ENCODE results near the gene GPD1.

GPD1 gene

GRCh38 chr12:50101663-50102062, 2.1 kb upstream of the GPD1 start:
- DNase-seq (ENCODE audit: low read depth), result no peak

- DNase-seq (ENCODE audit: low read depth), result no peak
Observed at GRCh38 chr12:50102131-50102531, 1.7 kb upstream of the GPD1 start.

- no peak for DNase-seq (ENCODE audit: low read depth)
Observed at GRCh38 chr12:50102646-50103309, 1.0 kb upstream of the GPD1 start.

DNA sequence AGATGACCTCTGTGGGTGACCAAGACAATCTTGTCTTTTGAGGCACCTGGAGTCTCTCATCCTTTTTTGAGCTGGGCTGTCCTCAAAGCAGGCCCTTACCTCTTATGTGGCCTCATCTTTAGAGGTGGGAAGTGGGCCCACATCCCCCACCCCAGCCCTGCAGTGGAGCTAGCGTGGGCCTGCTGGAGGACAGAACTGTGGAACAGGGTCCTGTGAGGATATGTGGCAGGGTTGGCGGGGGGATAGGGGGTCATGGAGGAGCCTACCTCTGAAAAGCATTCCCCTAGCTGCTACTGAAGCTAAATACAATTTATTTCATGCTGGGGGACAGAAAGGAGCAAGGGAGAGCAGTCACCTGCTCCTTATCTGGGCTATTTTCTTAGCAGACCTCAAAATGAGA, 457 bp upstream of the GPD1 start:
- DNase-seq (ENCODE audit: low read depth), result no peak

DNA sequence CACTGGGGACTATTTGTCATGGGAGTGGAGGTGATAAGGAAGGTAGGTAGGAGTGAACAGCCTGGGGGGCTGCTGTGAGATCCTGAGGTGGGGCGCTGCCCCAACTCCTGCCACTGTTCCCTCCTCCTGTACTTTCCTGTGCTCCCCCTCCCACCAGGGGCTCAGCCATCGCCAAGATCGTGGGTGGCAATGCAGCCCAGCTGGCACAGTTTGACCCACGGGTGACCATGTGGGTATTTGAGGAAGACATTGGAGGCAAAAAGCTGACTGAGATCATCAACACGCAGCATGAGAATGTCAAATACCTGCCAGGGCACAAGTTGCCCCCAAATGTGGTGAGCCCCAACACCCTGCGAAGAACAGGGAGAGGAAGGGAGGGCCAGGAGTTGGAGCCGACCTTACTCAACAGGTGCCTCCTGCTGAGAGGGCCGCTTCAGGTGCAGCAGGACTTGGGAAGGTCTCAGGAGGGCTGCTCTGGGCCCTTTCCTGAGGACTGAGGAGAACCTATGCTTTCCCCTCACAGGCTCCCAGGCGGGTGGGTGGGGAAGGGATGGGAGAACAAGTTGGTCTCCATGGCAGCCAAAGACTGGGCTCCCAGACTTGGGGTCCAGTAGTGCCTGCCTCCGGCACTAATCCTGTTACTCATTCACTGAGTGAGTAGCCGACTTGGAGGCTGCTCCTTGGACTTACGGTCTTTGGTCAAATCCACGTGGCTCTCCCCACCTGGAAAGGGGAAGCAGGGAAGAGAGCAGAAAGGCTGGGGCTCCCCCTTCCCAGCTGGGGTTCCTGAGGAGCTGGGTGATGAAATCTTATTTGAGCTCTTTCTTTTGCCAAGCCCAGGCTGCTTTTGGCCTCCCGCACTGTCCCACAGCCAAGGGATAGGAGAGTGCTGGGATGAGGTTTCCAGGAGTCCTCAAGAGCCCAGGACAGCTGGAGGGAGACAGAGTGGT, 884 bp downstream of the GPD1 start:
- DNase-seq (ENCODE audit: low read depth), result no peak

- no peak for DNase-seq (ENCODE audit: low read depth)
Observed at GRCh38 chr12:50105913-50106450, 2.2 kb downstream of the GPD1 start.

GRCh38 chr12:50106907-50107306, 3.1 kb downstream of the GPD1 start:
- DNase-seq (ENCODE audit: low read depth), result no peak

- no peak for DNase-seq (ENCODE audit: low read depth)
Observed at GRCh38 chr12:50107416-50108268, 3.8 kb downstream of the GPD1 start.

DNA sequence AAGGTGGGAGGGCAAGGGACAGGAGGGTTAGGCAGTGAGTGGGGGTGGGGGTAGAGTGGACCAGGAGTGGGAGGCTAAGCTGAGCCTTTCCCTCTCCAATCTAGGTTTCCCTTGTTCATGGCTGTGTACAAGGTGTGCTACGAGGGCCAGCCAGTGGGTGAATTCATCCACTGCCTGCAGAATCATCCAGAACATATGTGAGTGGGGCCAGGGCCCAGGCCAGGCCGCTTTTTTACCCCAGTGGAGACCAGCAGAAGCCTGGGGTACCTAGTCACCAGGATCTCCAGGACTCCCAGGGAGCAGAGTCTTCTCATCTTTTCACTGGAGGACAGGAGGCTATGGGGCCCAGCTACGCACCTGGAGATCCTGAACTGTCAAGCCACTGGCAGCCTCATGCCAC, 5.5 kb downstream of the GPD1 start:
- no peak for DNase-seq (ENCODE audit: low read depth)

DNA sequence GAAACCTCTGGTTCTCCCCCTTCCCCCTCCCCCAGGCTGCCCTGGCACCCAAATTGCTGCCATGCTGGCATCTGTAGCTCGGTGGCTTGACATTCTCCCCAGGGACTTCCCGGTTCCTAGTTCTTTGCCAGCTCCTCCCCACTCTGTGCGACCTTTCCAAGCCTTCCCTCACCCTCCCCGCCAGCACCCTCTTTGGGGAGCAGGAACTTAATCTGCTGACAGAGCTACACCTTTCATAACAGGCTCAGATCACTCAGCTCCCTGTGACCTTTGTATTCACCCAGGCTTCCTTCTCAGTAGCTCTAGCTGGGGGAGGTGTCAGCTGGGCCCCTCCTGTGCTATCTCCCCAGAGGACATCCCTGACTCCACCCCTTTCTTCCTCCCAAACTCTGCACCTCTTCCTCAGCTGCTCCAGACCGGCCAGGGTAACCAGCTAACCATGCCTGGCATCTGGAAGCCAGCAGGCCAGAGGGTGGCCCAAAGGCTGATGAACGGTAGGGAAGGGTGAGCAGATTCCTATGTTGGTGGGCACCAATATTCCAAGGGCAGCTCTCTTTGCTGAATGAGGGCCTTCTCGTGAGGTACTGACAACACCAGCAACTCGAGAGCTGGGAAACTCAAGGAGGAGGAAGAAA, 6.4 kb downstream of the GPD1 start:
- DNase-seq (ENCODE audit: low read depth), result no peak

- DNase-seq (ENCODE audit: low read depth), result no peak
Observed at GRCh38 chr12:50110762-50111351, 7.0 kb downstream of the GPD1 start.

GRCh38 chr12:50111395-50111692, 7.5 kb downstream of the GPD1 start:
- no peak for DNase-seq (ENCODE audit: low read depth)

DNA sequence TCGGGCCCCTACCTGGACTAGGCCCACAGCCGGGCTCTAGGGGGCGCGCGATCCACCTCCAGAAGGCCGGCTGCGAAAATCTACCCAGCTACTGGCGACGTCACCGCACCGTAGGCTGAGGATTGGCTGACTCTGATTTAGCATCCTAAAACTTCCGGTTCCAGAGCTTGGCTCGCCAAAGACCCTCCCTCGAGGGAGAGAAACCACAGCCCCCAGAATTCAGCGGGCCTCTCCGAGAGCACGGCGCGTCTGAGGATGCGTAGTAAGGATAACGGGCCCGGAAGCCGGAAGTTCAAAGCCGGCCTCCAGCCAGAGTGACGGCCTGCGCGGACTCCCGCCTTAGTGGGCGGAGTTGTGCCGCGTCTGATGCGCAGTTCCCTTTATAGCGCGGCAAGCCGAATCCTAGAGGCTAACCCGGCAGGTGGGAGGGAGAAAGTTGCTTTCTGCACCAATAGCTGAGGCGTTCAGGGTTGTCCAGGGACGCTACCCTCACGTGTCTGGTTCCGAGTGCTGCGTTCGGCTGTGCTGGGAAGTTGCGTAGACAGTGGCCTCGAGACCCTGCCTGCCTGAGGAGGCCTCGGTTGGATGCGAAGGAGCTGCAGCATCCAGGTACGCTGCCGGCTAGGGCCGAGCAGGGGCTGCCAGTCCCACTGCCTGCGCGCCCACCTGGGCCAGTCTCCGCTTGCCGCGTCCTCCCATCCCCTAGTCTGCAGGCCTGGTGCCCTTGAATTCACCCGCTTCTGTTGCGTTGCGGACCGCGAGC, 8.1 kb downstream of the GPD1 start, which contains the start of gene COX14:
Gene COX14 (plus strand): TSS at position 544 of the 763 bp plus-strand sequence. CDS start 7,808 bp downstream, outside the sequence.
- DNase-seq (ENCODE audit: low read depth), result peak; percentile 98

- DNase-seq (ENCODE audit: low read depth), result no peak
Observed at GRCh38 chr12:50112456-50113218, 8.8 kb downstream of the GPD1 start.

DNA sequence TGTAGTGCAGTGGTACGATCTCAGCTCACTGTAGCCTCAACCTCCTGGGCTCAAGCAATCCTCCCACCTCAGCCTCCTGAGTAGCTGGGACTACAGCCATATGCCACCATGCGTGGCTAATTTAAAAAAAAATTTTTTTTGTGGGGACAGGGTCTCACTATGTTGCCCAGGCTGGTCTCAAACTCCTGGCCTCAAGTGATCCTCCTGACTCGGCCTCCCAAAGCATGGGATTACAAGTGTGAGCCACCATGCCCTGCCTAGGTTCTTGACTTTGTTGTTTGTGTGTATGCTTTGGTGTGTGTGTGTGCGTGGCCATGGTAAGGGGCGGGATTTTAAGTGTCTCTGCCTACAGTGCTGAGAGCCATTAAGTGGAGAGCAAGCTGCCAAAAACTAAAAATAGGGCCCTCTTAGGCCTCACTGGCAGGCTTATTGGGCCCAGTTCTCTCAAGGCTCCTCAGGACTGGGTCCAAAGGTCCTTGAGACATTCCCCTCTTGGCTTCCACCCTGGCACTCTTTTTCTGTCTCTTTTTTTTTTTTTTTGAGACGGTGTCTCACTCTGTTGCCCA, 13.3 kb downstream of the GPD1 start:
- DNase-seq (ENCODE audit: low read depth), result no peak

- DNase-seq (ENCODE audit: low read depth), result no peak
Observed at GRCh38 chr12:50119387-50119786, 15.6 kb downstream of the GPD1 start.

DNA sequence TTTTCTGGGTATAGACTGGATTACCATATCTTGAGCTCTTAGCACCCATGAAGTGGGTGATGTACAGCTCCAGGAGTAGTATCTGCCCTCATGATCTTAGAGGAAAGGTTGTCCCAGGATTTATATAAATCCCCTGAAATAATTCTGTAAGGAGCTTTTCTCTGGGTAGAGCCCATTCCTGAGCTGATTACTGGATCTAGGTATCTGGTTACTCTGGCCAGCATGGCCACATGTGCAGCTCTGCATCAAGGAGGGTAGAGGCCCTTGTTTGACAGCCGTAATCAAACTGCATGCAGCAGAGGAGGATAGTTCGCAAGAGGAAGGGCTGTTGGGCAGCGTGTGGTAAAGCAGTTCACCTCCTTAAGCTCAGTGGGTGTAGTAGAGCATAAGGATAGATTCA, 16.7 kb downstream of the GPD1 start:
- DNase-seq (ENCODE audit: low read depth), result no peak

GRCh38 chr12:50120953-50121352, 17.1 kb downstream of the GPD1 start:
- no peak for DNase-seq (ENCODE audit: low read depth)

DNA sequence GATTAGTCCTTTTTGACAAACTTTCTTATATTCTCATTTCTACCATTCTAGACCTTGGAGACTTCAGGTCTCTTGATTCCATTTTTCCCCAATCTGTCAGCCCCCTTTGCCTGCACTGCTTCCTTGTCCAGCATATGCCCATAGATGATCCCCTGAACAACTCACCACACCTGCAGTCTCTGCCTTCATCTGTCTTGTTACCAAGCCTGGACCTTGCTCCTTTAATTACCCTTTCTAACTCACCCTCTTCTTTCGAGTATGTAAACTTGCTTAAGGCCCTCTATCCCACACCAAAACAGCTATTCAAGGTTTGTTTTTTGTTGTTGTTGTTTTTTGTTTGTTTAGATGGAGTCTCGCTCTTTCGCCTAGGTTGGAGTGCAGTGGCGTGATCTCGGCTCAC, 17.8 kb downstream of the GPD1 start:
- DNase-seq (ENCODE audit: low read depth), result no peak

All from stimulated activated CD8-positive, alpha-beta memory T cell treated with anti-CD3 and anti-CD28 coated beads, Interleukin-12 subunit alpha, Interleukin-12 subunit beta, amount 100 ng/mL, for 4 hours (primary cell).